Dendritic cell treated with granulocyte-macrophage colony-stimulating factor and Interleukin-4, amounts not matched to agents 40 ng/mL and 50 ng/mL, for 4 days (primary cell): Measurements from ENCODE around the gene SAMD4A.

Experiments used
- H3K27ac Mint-ChIP-seq: one replicate; pipeline ENCODE4 v1.8.0; 2022; ENCODE audit warnings: mild to moderate bottlenecking, mixed read lengths
- H3K27me3 Mint-ChIP-seq: one replicate; pipeline ENCODE4 v1.8.0; 2022; ENCODE audit warnings: mild to moderate bottlenecking, mixed read lengths
- H3K36me3 Mint-ChIP-seq: one replicate; pipeline ENCODE4 v1.8.0; 2022; ENCODE audit warnings: low read depth, mixed read lengths
- H3K4me1 Mint-ChIP-seq: one replicate; pipeline ENCODE4 v1.8.0; 2022; ENCODE audit warnings: low read depth, mixed read lengths
- H3K4me3 Mint-ChIP-seq: one replicate; pipeline ENCODE4 v1.8.0; 2022; ENCODE audit warnings: mild to moderate bottlenecking, moderate library complexity, mixed read lengths
- H3K9me3 Mint-ChIP-seq: one replicate; pipeline ENCODE4 v1.8.0; 2022; ENCODE audit warnings: mixed read lengths
- intact Hi-C: fragments of 100-400 bp; cut with micrococcal nuclease; formaldehyde crosslinking; loops from one replicate; pipeline ENCODE4 v1.15.0; 2022

SAMD4A gene

GRCh38 chr14:54672688-54673087 is 105.8 kb downstream of the SAMD4A start:
- H3K27me3 Mint-ChIP-seq, result peaks cover 2% of the 10 kb centered on the region
- no peaks in the 10 kb centered on the region for H3K36me3 Mint-ChIP-seq
- H3K4me1 Mint-ChIP-seq, result peaks cover 8% of the 10 kb centered on the region
- intact Hi-C loops, result no loop called here
- H3K27ac Mint-ChIP-seq, result no peak overlapping the region
- H3K9me3 Mint-ChIP-seq, result no peaks in the 10 kb centered on the region
- H3K4me3 Mint-ChIP-seq, result no peak overlapping the region

DNA sequence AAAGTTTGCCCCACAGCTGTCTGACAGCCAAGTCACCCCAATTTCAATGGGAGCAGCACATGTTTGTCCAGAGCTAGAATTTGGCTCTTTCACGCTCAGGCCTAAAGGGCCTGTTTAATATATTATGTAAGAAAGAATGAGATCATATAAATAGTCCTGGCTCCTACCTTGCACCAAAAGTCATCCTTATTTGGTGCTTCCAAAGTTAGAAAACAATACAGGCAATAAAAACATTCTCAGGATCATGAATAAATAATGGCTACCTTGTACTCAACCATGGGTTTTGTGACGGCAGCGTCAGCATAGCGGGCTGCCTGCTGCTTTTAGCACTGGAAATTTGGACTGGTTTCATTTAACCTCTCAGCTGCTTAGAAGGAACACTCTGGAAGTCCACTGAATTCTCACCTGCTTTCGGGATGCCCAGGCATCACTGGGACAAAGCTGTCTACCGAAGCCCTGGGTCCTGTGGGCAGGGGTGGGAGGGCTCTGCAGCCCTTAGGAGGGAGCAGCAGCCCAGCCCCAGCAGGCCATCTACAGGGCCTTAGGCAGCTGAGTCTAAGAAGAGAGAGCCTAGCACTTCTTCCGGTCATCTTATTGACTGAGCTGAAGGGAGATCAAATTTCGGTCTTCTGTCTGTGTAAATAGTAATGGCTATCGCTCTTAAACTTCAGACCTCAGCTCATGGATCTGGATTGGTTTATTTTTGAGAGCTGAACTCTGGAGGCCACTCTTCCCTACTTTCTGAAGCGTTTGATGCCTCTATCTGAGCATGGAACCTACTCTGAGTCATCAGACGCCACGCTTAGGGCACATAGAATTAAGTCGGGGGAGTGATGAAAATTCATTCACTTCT is 106.5 kb downstream of the SAMD4A start:
- peaks cover 2% of the 10 kb centered on the region for H3K27me3 Mint-ChIP-seq
- no peak overlapping the region for H3K4me3 Mint-ChIP-seq
- H3K36me3 Mint-ChIP-seq, result no peaks in the 10 kb centered on the region
- intact Hi-C loops, result no loop called here
- H3K9me3 Mint-ChIP-seq, result no peaks in the 10 kb centered on the region
- no peak overlapping the region for H3K27ac Mint-ChIP-seq
- H3K4me1 Mint-ChIP-seq, result peaks cover 8% of the 10 kb centered on the region

- Mint-ChIP-seq H3K9me3 (no peaks in the 10 kb centered on the region), H3K27ac (no peak overlapping the region), H3K36me3 (no peaks in the 10 kb centered on the region), H3K4me1 (peaks cover 8% of the 10 kb centered on the region), H3K27me3 (peaks cover 2% of the 10 kb centered on the region), H3K4me3 (no peak overlapping the region)
- intact Hi-C loops, result no loop called here
These were observed 107.3 kb downstream of the SAMD4A start for GRCh38 chr14:54674046-54674741.

- no peak overlapping the region for H3K4me3 Mint-ChIP-seq
- intact Hi-C loops, result no loop called here
- no peaks in the 10 kb centered on the region for H3K9me3 Mint-ChIP-seq
- peaks cover 8% of the 10 kb centered on the region for H3K4me1 Mint-ChIP-seq
- H3K36me3 Mint-ChIP-seq, result no peaks in the 10 kb centered on the region
- peaks cover 2% of the 10 kb centered on the region for H3K27me3 Mint-ChIP-seq
- H3K27ac Mint-ChIP-seq, result no peak overlapping the region
These were observed 108.6 kb downstream of the SAMD4A start for GRCh38 chr14:54675236-54676128.

- H3K27ac Mint-ChIP-seq, result no peak overlapping the region
- intact Hi-C loops, result no loop called here
- no peaks in the 10 kb centered on the region for H3K27me3 Mint-ChIP-seq
- no peak overlapping the region for H3K4me3 Mint-ChIP-seq
- no peaks in the 10 kb centered on the region for H3K4me1 Mint-ChIP-seq
- H3K36me3 Mint-ChIP-seq, result no peaks in the 10 kb centered on the region
- H3K9me3 Mint-ChIP-seq, result no peaks in the 10 kb centered on the region
These were observed 110.1 kb downstream of the SAMD4A start for GRCh38 chr14:54676812-54677708.

GRCh38 chr14:54680651-54681050 is 113.7 kb downstream of the SAMD4A start:
- intact Hi-C loops, result no loop called here
- H3K9me3 Mint-ChIP-seq, result no peaks in the 10 kb centered on the region
- no peak overlapping the region for H3K4me3 Mint-ChIP-seq
- H3K4me1 Mint-ChIP-seq, result peaks cover 11% of the 10 kb centered on the region
- H3K27ac Mint-ChIP-seq, result no peak overlapping the region
- no peaks in the 10 kb centered on the region for H3K27me3 Mint-ChIP-seq
- H3K36me3 Mint-ChIP-seq, result no peaks in the 10 kb centered on the region

DNA sequence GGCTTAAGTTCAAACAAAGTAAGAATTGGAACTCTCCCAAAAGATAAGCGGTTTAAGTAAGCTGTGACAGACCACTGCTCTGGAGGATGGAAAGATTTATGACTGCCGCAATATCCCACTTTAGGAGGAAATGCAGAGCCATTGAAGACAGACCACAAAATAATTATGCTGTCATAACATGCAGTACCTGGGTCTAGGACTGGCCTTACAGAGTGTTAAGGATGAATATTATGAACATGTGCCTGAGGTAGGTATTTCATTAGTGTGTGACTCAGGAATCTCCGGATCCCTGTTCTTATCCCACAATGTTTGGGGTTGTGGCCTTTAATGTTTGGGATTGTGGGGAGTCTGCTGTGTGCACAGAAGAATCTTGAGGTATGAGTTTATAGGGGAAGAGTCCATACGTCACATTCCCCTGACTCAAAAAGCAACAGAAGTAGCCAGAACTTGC is 114.9 kb downstream of the SAMD4A start:
- Mint-ChIP-seq H3K27ac (no peak overlapping the region), H3K9me3 (no peaks in the 10 kb centered on the region)
- intact Hi-C loops, result no loop called here

GRCh38 chr14:54682578-54682977 is 115.7 kb downstream of the SAMD4A start:
- Mint-ChIP-seq H3K27me3 (peaks cover 6% of the 10 kb centered on the region), H3K27ac (no peak overlapping the region), H3K4me3 (no peak overlapping the region), H3K4me1 (peaks cover 20% of the 10 kb centered on the region), H3K9me3 (no peaks in the 10 kb centered on the region), H3K36me3 (no peaks in the 10 kb centered on the region)
- intact Hi-C loops, result no loop called here

More for the DNA sequence above, 114.9 kb downstream of the SAMD4A start:
- Mint-ChIP-seq H3K27me3 (peaks cover under 1% of the 10 kb centered on the region), H3K4me1 (peaks cover 17% of the 10 kb centered on the region), H3K36me3 (no peaks in the 10 kb centered on the region), H3K4me3 (no peak overlapping the region)

DNA sequence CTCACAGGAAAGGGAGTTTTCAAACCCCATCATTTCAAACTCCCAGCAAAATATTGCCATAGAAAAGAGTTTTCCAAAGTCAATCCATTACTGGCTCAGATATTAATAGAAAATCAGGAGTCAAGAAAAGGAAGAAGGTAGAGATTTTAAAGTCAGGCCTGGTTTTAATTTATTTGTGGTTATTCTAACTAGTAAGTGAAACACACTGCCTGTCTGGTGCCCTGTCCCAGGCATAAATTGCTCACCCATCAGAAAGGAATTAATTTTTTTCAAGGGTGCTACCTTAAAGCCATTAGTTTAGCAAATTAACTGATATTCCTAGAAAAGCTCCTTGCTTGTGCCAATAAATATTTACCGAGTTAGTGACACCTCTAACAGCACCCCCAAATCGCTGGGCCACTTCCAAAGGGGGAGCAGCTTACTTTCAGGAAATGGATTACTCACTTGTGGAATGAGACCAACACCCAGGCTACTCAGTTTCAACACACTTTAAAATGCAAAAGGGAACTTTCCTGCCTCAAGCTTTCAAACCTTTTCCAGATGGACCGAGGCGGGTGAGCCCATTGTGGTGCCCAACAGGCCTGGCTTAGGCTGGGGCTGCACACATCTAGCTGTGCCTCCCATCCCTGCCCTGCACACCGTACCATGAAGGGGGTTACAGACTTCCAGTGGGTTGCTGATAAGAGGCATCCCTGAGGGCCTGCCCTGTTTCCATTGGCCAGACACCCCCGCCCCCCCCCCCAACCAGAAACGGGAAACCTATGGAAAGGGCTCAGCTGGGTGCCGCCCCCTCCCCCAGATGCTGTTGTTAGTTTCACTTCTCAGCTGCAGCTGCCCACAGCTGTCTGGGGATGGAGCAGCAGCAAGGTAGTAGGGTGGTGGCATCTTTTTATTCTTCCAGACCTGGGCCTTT is 117.2 kb downstream of the SAMD4A start:
- Mint-ChIP-seq H3K27me3 (peaks cover 6% of the 10 kb centered on the region), H3K4me3 (no peak overlapping the region), H3K4me1 (peaks cover 20% of the 10 kb centered on the region), H3K36me3 (no peaks in the 10 kb centered on the region), H3K27ac (no peak overlapping the region), H3K9me3 (no peaks in the 10 kb centered on the region)
- intact Hi-C loops, result no loop called here

DNA sequence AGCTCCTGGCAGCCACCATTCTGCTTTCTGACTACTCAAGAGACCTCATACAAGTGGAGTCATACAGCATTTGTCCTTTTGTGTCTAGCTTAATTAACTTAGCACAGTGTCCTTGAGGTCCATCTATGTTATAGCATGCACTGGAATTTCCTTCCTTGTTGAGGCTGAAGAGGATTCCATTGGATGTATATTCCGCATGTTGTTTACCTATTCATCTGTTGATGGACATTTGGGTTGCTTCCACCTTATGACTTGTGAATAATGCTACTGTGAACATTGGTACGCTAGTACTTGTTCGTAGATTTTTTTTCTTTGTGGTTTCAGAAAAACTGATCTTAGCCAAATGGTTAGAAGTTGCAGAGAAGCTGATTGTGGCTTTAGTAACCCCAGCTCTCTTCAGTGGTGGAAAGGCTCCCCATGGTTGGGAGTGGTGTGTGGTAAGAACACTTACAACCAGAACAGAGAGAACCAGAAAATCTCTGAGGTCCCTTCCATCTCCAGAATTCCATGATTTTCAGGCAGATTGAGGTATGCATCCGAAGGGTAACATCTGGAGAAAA is 118.4 kb downstream of the SAMD4A start:
- Mint-ChIP-seq H3K9me3 (no peaks in the 10 kb centered on the region), H3K4me1 (peaks cover 20% of the 10 kb centered on the region), H3K36me3 (no peaks in the 10 kb centered on the region), H3K4me3 (no peak overlapping the region), H3K27ac (no peak overlapping the region), H3K27me3 (peaks cover 6% of the 10 kb centered on the region)
- intact Hi-C loops, result no loop called here

DNA sequence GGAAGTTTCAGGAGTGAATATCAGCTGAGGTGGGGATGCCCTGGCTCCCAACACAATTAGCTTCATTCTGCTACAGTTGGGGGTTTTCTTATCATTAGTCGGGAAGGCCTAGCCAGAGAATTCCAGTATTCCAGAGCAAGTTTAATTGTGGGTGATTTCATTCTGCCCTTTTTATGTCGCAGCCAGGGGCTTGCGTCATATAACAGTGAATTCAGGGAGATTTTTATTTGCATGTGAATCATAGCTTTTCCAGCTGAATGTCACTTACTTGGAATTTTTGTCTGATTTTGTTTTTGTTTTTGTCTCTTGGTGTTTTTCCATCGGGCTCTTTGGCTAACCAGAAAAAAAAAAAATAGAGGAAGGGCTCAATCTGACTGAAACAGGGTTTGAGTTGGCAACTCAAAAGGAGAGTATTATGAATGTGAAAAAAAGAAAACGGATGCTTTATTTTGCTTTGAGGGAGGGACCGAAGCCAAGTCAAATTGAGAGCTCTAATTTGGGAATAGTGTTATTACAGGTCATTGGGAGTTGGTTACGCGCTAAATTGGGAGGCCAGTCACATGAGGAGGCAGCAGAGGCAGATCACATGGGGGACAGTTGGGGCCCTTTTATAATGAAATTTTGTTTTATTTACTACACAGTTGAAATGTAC is 119.4 kb downstream of the SAMD4A start:
- intact Hi-C loops, result no loop called here
- Mint-ChIP-seq H3K36me3 (no peaks in the 10 kb centered on the region), H3K9me3 (no peaks in the 10 kb centered on the region), H3K27me3 (peaks cover 8% of the 10 kb centered on the region), H3K27ac (no peak overlapping the region), H3K4me3 (no peak overlapping the region), H3K4me1 (peaks cover 20% of the 10 kb centered on the region)
